NCI-H2107 treated with DMSO at 0.1 percent for 48 hours (cell line): ENCODE measurements around the gene EPHB4.
A peak's percentile ranks its signal among the peaks of the same experiment; 100 is the strongest.

ENCODE experiments used
- DNase-seq: peaks from one replicate; lab custom pipeline; 2025; ENCODE audit not compliant: unreplicated experiment; lab: John Stamatoyannopoulos, UW

The EPHB4 gene

DNA sequence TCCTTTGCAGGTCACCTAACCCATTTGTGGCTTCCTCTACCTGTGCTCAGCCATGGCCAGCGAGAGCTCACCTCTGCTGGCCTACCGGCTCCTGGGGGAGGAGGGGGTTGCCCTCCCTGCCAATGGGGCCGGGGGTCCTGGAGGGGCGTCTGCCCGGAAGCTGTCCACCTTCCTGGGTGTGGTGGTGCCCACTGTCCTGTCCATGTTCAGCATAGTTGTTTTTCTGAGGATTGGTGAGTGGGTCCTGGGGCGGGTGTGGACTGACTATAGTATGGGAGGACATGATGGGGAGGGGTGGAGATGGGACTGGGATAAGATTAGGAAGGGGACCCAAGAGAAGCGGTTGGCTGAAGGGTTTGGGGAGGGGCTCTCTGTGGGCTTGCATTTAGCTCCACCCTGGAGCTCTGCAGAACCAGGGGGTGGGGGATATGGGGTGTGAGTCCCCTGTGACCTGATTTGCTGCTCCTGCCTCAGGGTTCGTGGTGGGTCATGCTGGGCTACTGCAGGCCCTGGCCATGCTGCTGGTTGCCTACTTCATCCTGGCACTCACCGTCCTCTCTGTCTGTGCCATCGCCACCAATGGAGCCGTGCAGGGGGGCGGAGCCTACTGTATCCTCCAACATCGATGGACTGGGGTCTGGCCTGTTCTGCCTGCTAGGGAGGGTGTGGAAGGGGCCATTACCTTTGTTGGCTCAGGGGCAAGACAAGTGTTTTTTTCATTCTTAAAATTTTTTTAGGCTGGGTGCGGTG is 27.0 kb upstream of the EPHB4 start:
- no peak for DNase-seq

- peak; percentile 64 for DNase-seq
These were observed 24.9 kb upstream of the EPHB4 start, which contains the start of gene SLC12A9 for GRCh38 chr7:100852048-100852872. SLC12A9 (plus strand) TSS chr7:100852713; CDS start chr7:100854198, 1,485 bp downstream.

GRCh38 chr7:100847360-100847759 is 20.0 kb upstream of the EPHB4 start:
- DNase-seq: no peak

DNA sequence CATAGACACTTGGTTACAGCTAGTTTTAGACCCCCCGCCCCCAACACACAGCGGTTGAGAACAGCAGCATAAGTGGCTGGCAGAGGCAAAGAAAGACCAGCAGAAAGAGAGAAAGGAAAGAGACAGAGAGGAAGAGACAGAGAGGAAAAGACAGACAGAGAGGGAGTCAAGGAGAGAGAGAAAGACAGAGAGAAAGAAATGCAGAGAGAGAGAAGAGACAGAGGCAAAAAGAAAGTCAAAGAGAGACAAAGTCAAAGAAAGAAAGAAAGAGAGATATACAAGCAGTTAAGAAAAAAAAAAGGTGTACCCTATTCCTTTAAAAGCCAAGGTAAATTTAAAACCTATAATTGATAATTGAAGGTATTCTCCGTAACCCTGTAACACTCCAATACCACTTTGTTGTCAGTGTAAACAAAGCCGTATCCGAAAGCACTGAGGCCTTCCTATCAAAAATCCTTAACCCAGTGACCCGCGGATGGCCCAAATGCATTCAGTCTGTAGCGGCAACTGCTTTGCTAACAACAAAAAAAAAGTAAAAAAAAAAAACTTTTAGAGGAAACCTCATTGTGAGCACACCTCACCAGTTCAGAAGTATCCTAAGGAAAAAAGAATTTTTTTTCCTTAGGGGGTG is 13.3 kb upstream of the EPHB4 start:
- no peak for DNase-seq

- no peak for DNase-seq
These were observed 12.0 kb upstream of the EPHB4 start for GRCh38 chr7:100839361-100839760.

DNA sequence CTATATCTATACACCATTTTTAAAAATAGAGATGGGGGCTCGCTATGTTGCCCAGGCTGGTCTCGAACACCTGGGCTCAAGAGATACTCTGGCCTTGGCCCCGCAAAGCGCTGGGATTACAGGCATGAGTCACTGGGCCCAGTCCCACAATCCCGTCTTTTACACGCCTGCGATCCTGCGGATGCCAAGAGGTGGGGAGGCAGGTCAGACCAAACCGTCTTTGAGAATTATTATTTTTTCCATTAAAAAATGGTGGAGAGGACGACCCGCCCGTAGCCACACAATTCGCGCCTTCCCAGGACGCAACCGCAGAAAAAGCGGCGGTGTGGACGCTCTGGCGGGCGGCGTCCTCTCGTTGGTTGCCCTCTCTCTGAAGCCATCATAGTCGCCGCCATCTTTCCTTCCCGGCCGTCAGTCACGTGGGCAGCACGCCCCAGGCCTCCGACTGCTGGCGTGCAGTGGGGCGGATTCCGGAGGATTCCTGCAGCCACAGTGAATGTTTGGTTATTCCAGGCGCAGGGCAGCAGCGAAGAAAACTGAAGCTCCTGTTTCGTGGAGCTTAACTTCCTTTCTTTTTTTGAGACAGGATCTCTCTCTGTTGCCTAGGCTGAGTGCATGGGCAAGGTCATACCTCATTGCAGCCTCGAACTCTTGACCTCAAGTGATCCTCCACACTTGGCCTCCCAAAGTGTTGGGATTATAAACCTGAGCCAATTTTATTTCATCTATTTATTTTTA is 9.9 kb upstream of the EPHB4 start:
- DNase-seq: peak; percentile 71

- no peak for DNase-seq
These were observed 9.4 kb upstream of the EPHB4 start for GRCh38 chr7:100836812-100837098.

DNA sequence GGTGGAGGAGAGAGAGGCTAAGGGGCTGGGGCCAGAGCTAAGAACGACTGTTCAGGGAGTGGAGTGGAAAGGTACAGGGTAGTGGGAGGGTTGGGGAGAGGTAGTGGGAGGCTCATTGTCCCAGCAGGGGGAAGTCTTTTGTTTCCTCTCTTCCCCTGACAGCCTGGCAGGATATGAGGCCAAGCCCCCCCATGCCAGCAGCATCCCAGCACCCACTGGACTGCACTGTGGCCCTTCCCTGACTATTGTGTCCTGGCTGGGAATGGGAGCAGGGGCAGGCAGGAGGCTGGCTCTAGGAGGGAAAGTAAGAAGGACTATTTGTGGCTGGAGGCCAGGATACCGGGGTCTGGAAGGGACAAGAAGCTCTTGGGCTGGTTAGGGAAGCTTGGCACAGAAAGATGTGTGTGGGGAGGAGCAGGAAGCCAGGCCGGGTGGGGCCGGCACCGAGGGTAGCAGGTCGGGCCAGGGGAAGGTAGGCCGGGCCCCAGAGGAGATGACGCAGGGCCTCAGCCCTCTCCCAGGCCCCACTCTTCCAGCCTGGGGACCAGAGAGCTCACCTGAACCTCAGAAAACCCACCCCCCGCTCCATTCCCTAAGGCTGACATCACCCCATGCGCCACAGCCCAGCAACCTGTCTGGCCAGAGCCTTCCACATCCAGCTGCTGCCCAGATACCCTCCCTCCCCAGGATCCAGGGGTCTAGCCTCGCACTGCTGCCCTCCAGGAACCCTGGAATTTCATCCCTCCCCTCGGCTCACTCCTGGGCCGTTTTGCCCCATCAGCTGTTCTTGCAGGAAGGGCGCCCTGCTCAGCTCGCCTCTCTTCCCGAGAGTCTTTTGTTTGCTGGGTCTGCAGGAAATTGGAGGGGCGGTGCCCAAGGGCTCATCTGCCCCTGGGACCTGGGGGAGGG is 8.8 kb upstream of the EPHB4 start:
- DNase-seq: no peak

GRCh38 chr7:100832281-100832633 is 4.9 kb upstream of the EPHB4 start:
- no peak for DNase-seq

GRCh38 chr7:100830396-100830795 is 3.1 kb upstream of the EPHB4 start:
- DNase-seq: no peak

DNA sequence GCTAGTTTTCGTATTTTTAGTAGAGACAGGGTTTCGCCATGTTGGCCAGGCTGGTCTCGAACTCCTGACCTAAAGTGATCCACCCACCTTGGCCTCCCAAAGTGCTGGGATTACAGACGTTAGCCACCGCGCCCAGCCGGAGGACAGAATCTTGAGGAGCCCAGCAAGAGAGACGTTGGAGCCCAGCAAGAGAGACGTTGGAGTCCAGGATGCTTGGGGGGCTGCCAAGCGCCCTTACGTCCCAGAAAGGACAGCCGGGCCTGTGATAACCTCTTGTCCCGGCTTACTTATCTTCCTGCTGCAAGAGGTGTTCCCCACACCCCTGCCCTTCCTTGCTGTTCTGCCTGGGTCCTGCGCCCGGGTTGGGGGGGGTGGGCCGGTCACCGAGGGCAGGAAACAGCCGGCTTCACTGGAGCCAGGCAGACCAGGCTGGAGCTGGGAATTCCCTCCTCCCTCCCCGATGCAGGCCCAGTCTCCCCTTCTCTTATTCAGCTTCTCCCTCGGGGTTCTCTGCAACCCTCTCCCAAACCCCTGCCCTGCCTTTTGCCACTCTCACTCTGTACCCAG is 1.9 kb upstream of the EPHB4 start:
- no peak for DNase-seq

- DNase-seq: no peak
These were observed 601 bp downstream of the EPHB4 start for GRCh38 chr7:100826514-100827329.

DNA sequence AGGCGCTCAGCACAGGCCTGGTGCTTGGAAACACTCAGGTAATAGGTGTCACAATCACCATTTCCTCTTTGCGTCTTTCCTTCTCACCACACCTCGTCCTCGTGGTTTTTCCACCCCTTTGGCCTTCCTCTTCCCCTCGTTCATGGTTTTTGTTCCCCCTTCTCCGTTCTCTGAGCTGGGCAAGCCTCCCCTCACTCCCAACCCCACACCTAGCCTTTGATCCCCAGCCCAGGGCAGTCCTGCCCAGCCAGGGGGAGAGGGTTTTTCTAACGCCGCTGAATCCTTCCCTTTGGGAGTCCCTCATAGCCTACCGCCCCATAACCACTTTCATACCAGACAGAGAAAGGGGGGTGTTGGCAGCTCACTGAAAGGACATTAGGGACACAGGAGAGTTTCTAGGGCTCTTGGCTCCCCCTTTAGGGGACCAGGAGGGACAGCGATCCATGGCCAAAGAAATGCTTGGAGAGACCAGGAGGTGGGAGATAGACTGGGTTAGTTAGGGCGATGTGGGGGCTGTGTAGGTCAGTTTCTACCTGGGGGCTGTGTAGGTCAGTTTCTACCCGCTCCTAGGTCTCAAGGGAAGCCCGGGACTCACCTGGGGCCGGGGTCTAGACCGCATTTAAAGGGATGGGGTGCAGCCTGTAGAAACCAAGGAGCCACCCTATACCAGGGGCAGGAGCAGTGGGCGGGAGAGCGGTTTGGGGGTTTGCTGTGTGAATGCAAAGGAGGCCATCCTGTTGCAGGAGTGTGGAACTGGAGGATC is 1.4 kb downstream of the EPHB4 start:
- no peak for DNase-seq

GRCh38 chr7:100825215-100825671 is 2.1 kb downstream of the EPHB4 start:
- no peak for DNase-seq

GRCh38 chr7:100824499-100825214 is 2.7 kb downstream of the EPHB4 start:
- no peak for DNase-seq

GRCh38 chr7:100823534-100823933 is 3.8 kb downstream of the EPHB4 start:
- no peak for DNase-seq

- DNase-seq: no peak
These were observed 4.2 kb downstream of the EPHB4 start for GRCh38 chr7:100823140-100823525.
